Common myeloid progenitor, CD34-positive (primary cell): ENCODE measurements around the gene SRSF5.

ENCODE experiments used
- CTCF ChIA-PET: fragments of 350-600 bp; sonication (Branson Sonifier 250); formaldehyde crosslinking; loops from one replicate; lab custom pipeline; 2021; ENCODE audit warnings: antibody characterized with exemption; lab: Charles Lee
- POLR2A ChIA-PET: fragments of 350-600 bp; sonication (Branson Sonifier 250); formaldehyde crosslinking; loops from one replicate; lab custom pipeline; 2021; ENCODE audit warnings: antibody characterized with exemption; lab: Charles Lee
- DNase-seq, 3 donors: peaks; one replicate each; pipeline versions ENCODE4 v3.0.0 to v3.0.0-alpha.2; 2013
- H3K27ac ChIP-seq, 2 experiments: 1 replicate in 1 of 2; 2 replicates in 1 of 2; pipeline ENCODE4 v1.7.0; 2013; ENCODE audit warnings: inconsistent platforms in 2 of 2, low read length in 2 of 2, mild to moderate bottlenecking in 2 of 2, low read depth in 1 of 2, moderate library complexity in 1 of 2; ENCODE audit not compliant: severe bottlenecking in 2 of 2, insufficient read depth in 1 of 2, poor library complexity in 1 of 2
- H3K27me3 ChIP-seq, 5 experiments: replicated peaks in 2 of 5; 1 replicate in 3 of 5; 2 replicates in 2 of 5; pipeline versions ENCODE4 v1.6.1 to v1.7.0; 2013; ENCODE audit warnings: low read length in 4 of 5, mild to moderate bottlenecking in 2 of 5, moderate library complexity in 2 of 5, inconsistent platforms in 1 of 5; ENCODE audit not compliant: insufficient read depth in 5 of 5, control insufficient read depth in 4 of 5
- H3K36me3 ChIP-seq, 4 experiments: 1 replicate in 2 of 4; 2 replicates in 2 of 4; pipeline versions ENCODE4 v1.6.1 to v1.7.0; 2013; ENCODE audit warnings: low read length in 3 of 4, control low read depth in 1 of 4, mild to moderate bottlenecking in 1 of 4; ENCODE audit not compliant: control insufficient read depth in 4 of 4, insufficient read depth in 4 of 4
- H3K4me1 ChIP-seq, 4 experiments: 1 replicate in 3 of 4; 2 replicates in 1 of 4; pipeline versions ENCODE4 v1.6.1 to v1.7.1; 2013; ENCODE audit warnings: low read length in 3 of 4, mild to moderate bottlenecking in 3 of 4, control low read depth in 1 of 4, inconsistent platforms in 1 of 4, moderate library complexity in 1 of 4; ENCODE audit not compliant: control insufficient read depth in 4 of 4, insufficient read depth in 4 of 4; ENCODE audit errors: control extremely low read depth in 1 of 4
- H3K4me3 ChIP-seq, 7 experiments: 1 replicate in 4 of 7; 2 replicates in 3 of 7; pipeline versions ENCODE4 v1.5.1 to v1.7.0; 2013; ENCODE audit warnings: mild to moderate bottlenecking in 7 of 7, low read length in 6 of 7, moderate library complexity in 6 of 7, inconsistent platforms in 2 of 7, low read depth in 2 of 7, control low read depth in 1 of 7; ENCODE audit not compliant: insufficient read depth in 4 of 7, control insufficient read depth in 1 of 7; ENCODE audit errors: extremely low read depth in 1 of 7
- H3K9me3 ChIP-seq, 5 experiments: 1 replicate in 4 of 5; 2 replicates in 1 of 5; pipeline versions ENCODE4 v1.6.1 to v1.7.1; 2013; ENCODE audit warnings: low read length in 4 of 5, mild to moderate bottlenecking in 2 of 5, inconsistent platforms in 1 of 5, low read depth in 1 of 5, moderate library complexity in 1 of 5; ENCODE audit not compliant: control insufficient read depth in 4 of 5, insufficient read depth in 2 of 5; ENCODE audit errors: control extremely low read depth in 1 of 5
- WGBS: methylation state at CpG from one replicate; pipeline ENCODE4 v1.1.5; 2013; ENCODE audit not compliant: insufficient coverage; 5-methylcytosine and 5-hydroxymethylcytosine counted together

Gene SRSF5

DNA sequence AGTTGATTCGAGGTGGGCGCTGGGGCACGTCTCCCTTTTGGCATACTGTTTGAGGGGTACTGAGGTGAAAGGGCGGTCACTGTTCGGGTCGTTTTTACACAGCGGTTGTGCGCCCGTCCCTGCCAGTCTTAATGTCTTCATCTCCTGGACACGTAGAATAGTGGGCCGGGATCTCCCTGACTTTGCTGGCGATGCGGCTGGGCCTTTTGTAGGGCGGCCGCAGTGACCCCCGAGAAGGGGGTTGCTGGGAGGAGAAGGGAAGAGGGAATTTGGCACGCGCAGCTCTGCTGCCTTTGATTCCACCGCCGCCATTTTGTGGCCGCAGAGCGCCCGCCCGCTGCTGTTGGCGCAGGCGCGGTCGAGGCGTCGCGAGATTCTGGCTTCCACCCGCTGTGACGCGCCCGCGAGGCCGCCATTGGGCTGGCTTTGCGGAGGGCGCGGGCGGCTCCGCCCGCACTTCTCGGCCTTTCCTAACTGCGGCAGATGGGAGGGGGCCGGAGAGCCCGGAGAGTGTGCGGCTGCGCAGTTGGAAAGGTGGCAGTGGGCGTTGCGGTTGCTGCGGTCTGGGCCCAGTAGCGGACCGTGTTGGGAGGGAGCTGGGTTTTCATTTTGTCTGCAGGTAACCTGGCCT, 542 bp downstream of the SRSF5 start:
- WGBS = under 1% methylated on average over 50 of the region's 54 CpGs
- peaks cover 10 to 28% (median 18%) of the 10 kb centered on the region in 4 experiments for H3K4me1 ChIP-seq
- ChIA-PET POLR2A (interaction anchor here (0.6 to 1.8 kb wide), 5 partner anchors 9 to 151 kb away, joined by 3 to 12 read pairs (median 3); no protein-coding TSS in a partner anchor), CTCF (no interaction called here)
- H3K9me3 ChIP-seq = peaks cover 0 to 6% (median 0%) of the 10 kb centered on the region in 5 experiments
- no peaks in the 10 kb centered on the region for H3K27me3 ChIP-seq
- peaks cover 15 to 46% (median 37%) of the 10 kb centered on the region in 4 experiments for H3K36me3 ChIP-seq
- peak overlapping the region; percentile 71 to 100 (median 98) for H3K4me3 ChIP-seq
- peak; percentile 88 to 94 (median 93) for DNase-seq
- H3K27ac ChIP-seq = peak overlapping the region; percentile 100

DNA sequence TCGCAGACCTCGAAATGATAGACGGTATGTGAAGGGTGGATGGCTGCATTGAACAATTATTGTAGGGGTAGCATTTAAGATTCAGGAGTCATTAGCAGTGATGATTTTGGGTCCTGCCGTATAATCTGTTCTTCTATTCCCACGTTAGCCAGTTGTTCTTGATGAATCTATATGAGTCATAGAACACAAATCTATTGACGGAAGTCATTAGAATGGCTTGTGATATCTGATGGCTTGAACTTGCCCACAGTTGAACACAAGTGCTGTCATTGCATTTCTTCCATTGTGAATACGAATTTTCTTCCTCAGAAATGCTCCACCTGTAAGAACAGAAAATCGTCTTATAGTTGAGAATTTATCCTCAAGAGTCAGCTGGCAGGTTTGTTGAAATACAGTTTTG, 1.9 kb downstream of the SRSF5 start:
- POLR2A ChIA-PET = interaction anchor here (1.1 kb wide), 1 partner anchor 152 kb away, joined by 3 read pairs; no protein-coding TSS in a partner anchor
- Histone ChIP-seq H3K27ac (peak overlapping the region in 1 of 2 experiments; percentile 100), H3K4me1 (peaks cover 10 to 28% (median 18%) of the 10 kb centered on the region in 4 experiments), H3K9me3 (peaks cover 0 to 3% (median 0%) of the 10 kb centered on the region in 5 experiments), H3K36me3 (peaks cover 15 to 60% (median 44%) of the 10 kb centered on the region in 4 experiments), H3K27me3 (no peaks in the 10 kb centered on the region), H3K4me3 (peak overlapping the region in 6 of 7 experiments; percentile 71 to 100 (median 99))
- DNase-seq = no peak
- CTCF ChIA-PET = interaction anchor here (1.4 kb wide), 1 partner anchor 9 kb away, joined by 3 read pairs; no protein-coding TSS in a partner anchor
- WGBS = 95% methylated on average over 6 of the region's 8 CpGs

DNA sequence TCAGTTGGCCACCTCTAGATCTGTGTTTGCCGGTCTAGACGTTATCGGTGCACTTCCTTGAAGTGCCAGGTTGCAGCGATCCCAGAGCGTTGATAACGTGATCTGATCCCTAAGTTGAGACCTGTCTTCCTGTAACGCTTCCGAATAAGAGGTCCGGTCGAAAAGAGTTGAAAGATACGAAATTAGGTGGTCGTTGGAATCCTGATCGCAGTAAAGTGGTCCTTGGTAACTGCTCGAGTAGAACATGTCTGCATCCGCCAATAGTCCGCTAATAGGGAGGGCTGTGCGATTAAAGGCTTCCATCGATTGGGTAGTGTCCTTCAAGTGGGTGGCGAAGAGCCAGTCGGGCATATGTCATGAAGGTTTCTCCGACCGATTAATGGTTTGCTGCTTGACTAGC, 2.7 kb downstream of the SRSF5 start:
- POLR2A ChIA-PET = no interaction called here
- peak in 1 of 3 donors; percentile 29 for DNase-seq
- Histone ChIP-seq H3K4me3 (no peak overlapping the region), H3K9me3 (no peaks in the 10 kb centered on the region), H3K4me1 (peaks cover 10 to 26% (median 18%) of the 10 kb centered on the region in 4 experiments), H3K36me3 (peaks cover 15 to 67% (median 47%) of the 10 kb centered on the region in 4 experiments), H3K27me3 (no peaks in the 10 kb centered on the region), H3K27ac (no peak overlapping the region)
- CTCF ChIA-PET = no interaction called here
- WGBS = 99% methylated on average over 22 of the region's 22 CpGs

DNA sequence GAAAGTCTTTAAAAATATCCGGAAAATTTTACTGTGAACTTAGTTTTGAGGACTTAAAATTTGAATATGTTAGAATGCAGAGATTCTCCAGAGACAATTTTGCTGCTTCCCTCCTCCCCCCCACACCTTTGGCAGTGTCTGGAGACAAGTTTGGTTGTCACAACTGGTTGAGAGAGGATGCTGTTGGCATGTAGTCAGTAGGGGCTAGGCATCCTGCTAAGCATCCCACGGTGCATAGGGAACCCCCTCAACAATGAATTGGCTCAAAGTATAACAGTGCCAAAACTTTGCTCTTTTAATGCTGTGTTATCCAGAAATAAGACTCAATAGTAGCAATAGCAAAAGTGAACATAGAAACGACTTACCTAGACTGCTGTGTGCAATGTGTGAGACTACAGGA, 3.6 kb downstream of the SRSF5 start:
- 100% methylated on average over 1 of the region's 3 CpGs for WGBS
- H3K27ac ChIP-seq = no peak overlapping the region
- no peak for DNase-seq
- H3K4me3 ChIP-seq = no peak overlapping the region
- H3K27me3 ChIP-seq = no peaks in the 10 kb centered on the region
- peaks cover 20 to 75% (median 49%) of the 10 kb centered on the region in 4 experiments for H3K36me3 ChIP-seq
- POLR2A ChIA-PET = no interaction called here
- CTCF ChIA-PET = no interaction called here
- H3K4me1 ChIP-seq = peaks cover 10 to 26% (median 18%) of the 10 kb centered on the region in 4 experiments
- H3K9me3 ChIP-seq = no peaks in the 10 kb centered on the region

DNA sequence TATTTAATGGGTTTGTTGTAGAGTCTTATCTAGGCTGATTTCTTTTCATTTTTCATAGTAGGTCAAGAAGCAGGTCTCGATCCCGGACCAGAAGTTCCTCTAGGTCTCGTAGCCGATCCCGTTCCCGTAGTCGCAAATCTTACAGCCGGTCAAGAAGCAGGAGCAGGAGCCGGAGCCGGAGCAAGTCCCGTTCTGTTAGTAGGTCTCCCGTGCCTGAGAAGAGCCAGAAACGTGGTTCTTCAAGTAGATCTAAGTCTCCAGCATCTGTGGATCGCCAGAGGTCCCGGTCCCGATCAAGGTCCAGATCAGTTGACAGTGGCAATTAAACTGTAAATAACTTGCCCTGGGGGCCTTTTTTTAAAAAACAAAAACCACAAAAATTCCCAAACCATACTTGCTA, 4.2 kb downstream of the SRSF5 start:
- Histone ChIP-seq H3K27ac (no peak overlapping the region), H3K36me3 (peaks cover 20 to 80% (median 52%) of the 10 kb centered on the region in 4 experiments), H3K9me3 (no peaks in the 10 kb centered on the region), H3K4me3 (no peak overlapping the region), H3K4me1 (peaks cover 10 to 22% (median 15%) of the 10 kb centered on the region in 4 experiments), H3K27me3 (no peaks in the 10 kb centered on the region)
- WGBS = over 99% methylated on average over 12 of the region's 16 CpGs
- ChIA-PET POLR2A (interaction anchor here (0.6 kb wide), 1 partner anchor 19 kb away, joined by 3 read pairs; no protein-coding TSS in a partner anchor), CTCF (interaction anchor here (1.2 kb wide), 1 partner anchor 40 kb away, joined by 4 read pairs; no protein-coding TSS in a partner anchor)
- DNase-seq = no peak

DNA sequence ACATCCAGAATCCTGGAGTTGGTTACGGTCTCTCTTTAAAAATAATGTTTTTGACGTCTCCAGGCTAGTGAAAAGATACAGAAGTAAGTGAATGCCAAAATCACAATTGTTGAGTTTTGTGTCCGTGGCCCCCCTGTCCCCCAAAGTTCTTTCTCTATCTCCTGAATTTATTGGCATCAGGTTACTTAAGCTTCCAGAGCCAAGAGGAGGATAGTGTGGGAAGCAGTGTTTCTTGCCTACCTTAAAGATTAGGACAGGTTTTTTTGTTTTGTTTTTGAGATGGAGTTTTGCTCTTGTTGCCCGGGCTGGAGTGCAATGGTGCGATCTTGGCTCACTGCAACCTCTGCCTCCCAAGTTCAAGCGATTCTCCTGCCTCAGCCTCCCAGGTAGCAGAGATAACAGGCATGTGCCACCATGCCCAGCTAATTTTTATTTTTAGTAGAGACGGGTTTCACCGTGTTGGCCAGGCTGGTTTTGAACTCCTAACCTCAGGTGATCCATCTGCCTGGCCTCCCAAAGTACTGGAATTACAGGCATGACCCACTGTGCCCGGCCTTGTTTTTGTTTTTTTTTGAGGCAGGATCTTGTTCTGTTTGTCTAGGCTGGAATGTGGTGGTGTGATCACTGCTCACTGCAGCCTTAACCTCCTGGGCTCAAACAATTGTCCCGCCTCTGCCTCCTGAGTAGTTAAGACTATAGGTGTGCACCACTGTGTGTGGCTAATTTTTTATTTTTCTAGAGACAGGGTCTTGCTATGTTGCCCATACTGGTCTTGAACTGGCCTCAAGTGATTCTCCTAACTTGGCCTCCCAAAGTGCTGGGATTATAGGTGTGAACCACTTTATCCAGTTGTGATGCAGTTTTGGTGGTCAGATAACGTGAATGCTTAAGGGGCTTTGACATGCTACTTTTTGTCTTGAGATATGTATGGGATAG, 5.4 kb downstream of the SRSF5 start:
- DNase-seq = peak in 1 of 3 donors; percentile 36
- peaks cover 27 to 91% (median 57%) of the 10 kb centered on the region in 4 experiments for H3K36me3 ChIP-seq
- no peaks in the 10 kb centered on the region for H3K27me3 ChIP-seq
- WGBS = 97% methylated on average over 5 of the region's 11 CpGs
- POLR2A ChIA-PET = interaction anchor here (0.7 kb wide), 3 partner anchors 166 to 827 kb away, joined by 3 to 6 read pairs (median 3); no protein-coding TSS in a partner anchor
- H3K4me1 ChIP-seq = peaks cover 7 to 15% (median 12%) of the 10 kb centered on the region in 4 experiments
- CTCF ChIA-PET = interaction anchor here (1.0 to 1.5 kb wide), 3 partner anchors 41 to 188 kb away, joined by 3 to 4 read pairs (median 4); no protein-coding TSS in a partner anchor
- H3K9me3 ChIP-seq = no peaks in the 10 kb centered on the region
- H3K27ac ChIP-seq = no peak overlapping the region
- no peak overlapping the region for H3K4me3 ChIP-seq
